ENCODE results near the gene ZFHX3. TPM values are rescaled to one million over a fixed set of nuclear protein-coding genes. Genes with fewer than 3 reads are reported as not detected.

ZFHX3 gene
- total RNA-seq, 1 experiment from 2014 or later = 13.6 TPM

- H3K4me3 Mint-ChIP-seq (ENCODE audit: low read depth, unreplicated experiment) = peak overlapping the region; percentile 62
- intact Hi-C loops (cut with micrococcal nuclease; ENCODE audit: unreplicated experiment) = loop anchor here (5.0 kb wide), 3 partner anchors 79 to 199 kb away; partner anchors contain the start of gene ZFHX3
- no peak for TF ChIP-seq CTCF (IDR thresholded peaks at IDR 0.05; ENCODE audit: unreplicated experiment)
- no TSS peak for BruUV-seq (replicated peaks)
- peak overlapping the region; percentile 90 for H3K27ac Mint-ChIP-seq (ENCODE audit: unreplicated experiment)
- no peaks in the 10 kb centered on the region for H3K27me3 Mint-ChIP-seq (ENCODE audit: unreplicated experiment)
- CTCF ChIA-PET = interaction anchor here (0.8 to 1.5 kb wide), 5 partner anchors 15 to 349 kb away, joined by 3 to 16 read pairs (median 5); no protein-coding TSS in a partner anchor
- DNase-seq = peak; percentile 14
- H3K4me1 Mint-ChIP-seq (ENCODE audit: low read depth, unreplicated experiment) = peaks cover 42% of the 10 kb centered on the region
- no peaks in the 10 kb centered on the region for H3K9me3 Mint-ChIP-seq (ENCODE audit: low read depth, unreplicated experiment)
- peaks cover 17% of the 10 kb centered on the region for H3K36me3 Mint-ChIP-seq (ENCODE audit: insufficient read depth, unreplicated experiment)
Measured at GRCh38 chr16:72848028-72848400, 199.9 kb downstream of the ZFHX3 start.

- H3K36me3 Mint-ChIP-seq (ENCODE audit: insufficient read depth, unreplicated experiment) = peaks cover 17% of the 10 kb centered on the region
- intact Hi-C loops (cut with micrococcal nuclease; ENCODE audit: unreplicated experiment) = loop anchor here (5.0 kb wide), 3 partner anchors 80 to 200 kb away; partner anchors contain the start of gene ZFHX3
- no peak overlapping the region for H3K27ac Mint-ChIP-seq (ENCODE audit: unreplicated experiment)
Measured at GRCh38 chr16:72847187-72848027, 200.5 kb downstream of the ZFHX3 start.

GRCh38 chr16:72846594-72846993, 201.3 kb downstream of the ZFHX3 start:
- CTCF ChIA-PET = interaction anchor here (0.6 to 1.2 kb wide), 3 partner anchors 143 to 483 kb away, joined by 3 to 4 read pairs (median 3); no protein-coding TSS in a partner anchor

More at GRCh38 chr16:72847187-72848027, 200.5 kb downstream of the ZFHX3 start:
- peak; percentile 60 for DNase-seq
- CTCF ChIA-PET = interaction anchor here (0.6 to 1.2 kb wide), 7 partner anchors 9 to 483 kb away, joined by 3 to 5 read pairs (median 4); no protein-coding TSS in a partner anchor
- H3K9me3 Mint-ChIP-seq (ENCODE audit: low read depth, unreplicated experiment) = no peaks in the 10 kb centered on the region
- no TSS peak for BruUV-seq (replicated peaks)
- no peak overlapping the region for H3K4me3 Mint-ChIP-seq (ENCODE audit: low read depth, unreplicated experiment)
- TF ChIP-seq CTCF (IDR thresholded peaks at IDR 0.05; ENCODE audit: unreplicated experiment) = peak; percentile 31
- no peaks in the 10 kb centered on the region for H3K27me3 Mint-ChIP-seq (ENCODE audit: unreplicated experiment)
- peaks cover 42% of the 10 kb centered on the region for H3K4me1 Mint-ChIP-seq (ENCODE audit: low read depth, unreplicated experiment)

More at GRCh38 chr16:72846594-72846993, 201.3 kb downstream of the ZFHX3 start:
- BruUV-seq (replicated peaks) = no TSS peak
- intact Hi-C loops (cut with micrococcal nuclease; ENCODE audit: unreplicated experiment) = loop anchor here (5.0 kb wide), 3 partner anchors 81 to 201 kb away; partner anchors contain the start of gene ZFHX3
- no peak overlapping the region for H3K27ac Mint-ChIP-seq (ENCODE audit: unreplicated experiment)
- no peaks in the 10 kb centered on the region for H3K27me3 Mint-ChIP-seq (ENCODE audit: unreplicated experiment)
- no peak for TF ChIP-seq CTCF (IDR thresholded peaks at IDR 0.05; ENCODE audit: unreplicated experiment)
- peaks cover 17% of the 10 kb centered on the region for H3K36me3 Mint-ChIP-seq (ENCODE audit: insufficient read depth, unreplicated experiment)
- no peak overlapping the region for H3K4me3 Mint-ChIP-seq (ENCODE audit: low read depth, unreplicated experiment)
- DNase-seq = no peak
- H3K4me1 Mint-ChIP-seq (ENCODE audit: low read depth, unreplicated experiment) = peaks cover 42% of the 10 kb centered on the region
- no peaks in the 10 kb centered on the region for H3K9me3 Mint-ChIP-seq (ENCODE audit: low read depth, unreplicated experiment)
